Body of pancreas (tissue), 4 donors: Measurements from ENCODE around the gene LTB4R2. TPM values are rescaled to one million over a fixed set of nuclear protein-coding genes. Genes with fewer than 3 reads are reported as not detected.

ENCODE experiments used
- ATAC-seq: fragments of 150-250 bp; one replicate; pipeline ENCODE4 v1.9.1; 2016
- DNase-seq, 4 donors: peaks; one replicate each; pipeline ENCODE4 v3.0.0-alpha.2; 2019
- H3K27ac ChIP-seq, 4 donors: fragments of 200-600 bp; sonication (generic); 1 replicate in 3 of 4; 2 replicates in 1 of 4; pipeline versions ENCODE4 v1.5.1 to v1.6.1; 2016 to 2019; ENCODE audit warnings: mild to moderate bottlenecking in 1 of 4, mixed read lengths in 1 of 4, moderate library complexity in 1 of 4
- H3K27me3 ChIP-seq, 2 donors: fragments of 200-600 bp; sonication (generic); one replicate each; pipeline ENCODE4 v1.6.0; 2016; ENCODE audit warnings: mild to moderate bottlenecking in 1 of 2
- H3K36me3 ChIP-seq, 2 donors: fragments of 200-600 bp; sonication (generic); replicated peaks in 1 of 2; 2 replicates each; pipeline ENCODE4 v1.5.1; 2016; ENCODE audit warnings: low read depth in 2 of 2; ENCODE audit not compliant: insufficient read depth in 1 of 2
- H3K4me1 ChIP-seq: fragments of 200-600 bp; sonication (generic); one replicate; pipeline ENCODE4 v1.6.0; 2016
- H3K4me3 ChIP-seq, 2 donors: fragments of 200-600 bp; sonication (generic); 1 replicate in 1 of 2; 2 replicates in 1 of 2; pipeline ENCODE4 v1.5.1; 2016 to 2019
- H3K9me3 ChIP-seq, 3 donors: fragments of 200-600 bp; sonication (generic); 1 replicate in 2 of 3; 2 replicates in 1 of 3; pipeline ENCODE4 v1.5.1; 2016
- CTCF ChIP-seq, 7 experiments: fragments of 450-650 bp in 4 of 7; fragments of 200-600 bp in 3 of 7; sonication (generic) in 3 of 7; IDR thresholded peaks; one replicate each; pipeline ENCODE4 v1.5.1; 2016 to 2019; ENCODE audit warnings: antibody characterized with exemption in 7 of 7
- POLR2A ChIP-seq, 3 donors: fragments of 450-650 bp; IDR thresholded peaks; one replicate each; pipeline ENCODE4 v1.6.1; 2016; ENCODE audit warnings: antibody characterized with exemption in 3 of 3, mild to moderate bottlenecking in 2 of 3
- WGBS, 2 donors: methylation state at CpG; one replicate each; pipeline ENCODE4 v1.1.5; 2017; 5-methylcytosine and 5-hydroxymethylcytosine counted together
- intact Hi-C: fragments of 100-400 bp; cut with DNase I; formaldehyde crosslinking; loops from one replicate; pipeline ENCODE4 v1.15.1; 2023
- total RNA-seq, 2 donors: library from RNA; depleted of rRNA; stranded (reverse); fragments of >200 nt; gene quantifications; one replicate each; pipeline ENCODE4 v1.1.0, GENCODE V29; 2016

The LTB4R2 gene
- total RNA-seq, 2 donors from 2014 or later, result 10.9 to 31.3 TPM

GRCh38 chr14:24337144-24337823 lies 27.3 kb downstream of the LTB4R2 start:
- intact Hi-C loops, result loop anchor here (10.0 kb wide), 1 partner anchor 98 kb away; no protein-coding TSS in a partner anchor
- WGBS, 2 donors, result 79 to 83% methylated on average over 6 to 7 of the region's 7 CpGs

GRCh38 chr14:24337824-24338175 lies 27.9 kb downstream of the LTB4R2 start:
- no peak for TF ChIP-seq POLR2A (IDR thresholded peaks at IDR 0.05)
- no peak for TF ChIP-seq CTCF (IDR thresholded peaks at IDR 0.05)
- no peak overlapping the region for H3K4me3 ChIP-seq
- H3K27ac ChIP-seq, result no peak overlapping the region
- H3K36me3 ChIP-seq, result no peaks in the 10 kb centered on the region
- no peak for DNase-seq
- WGBS, 2 donors, result 90 to 94% methylated on average over 8 of the region's 8 CpGs
- peaks cover 43% of the 10 kb centered on the region for H3K4me1 ChIP-seq
- no peak for ATAC-seq
- peaks cover 4 to 5% of the 10 kb centered on the region in 2 donors for H3K27me3 ChIP-seq
- H3K9me3 ChIP-seq, result no peaks in the 10 kb centered on the region
- intact Hi-C loops, result loop anchor here (10.0 kb wide), 1 partner anchor 97 kb away; no protein-coding TSS in a partner anchor

More at GRCh38 chr14:24337144-24337823, 27.3 kb downstream of the LTB4R2 start:
- peaks cover 48% of the 10 kb centered on the region for H3K4me1 ChIP-seq
- peaks cover 4 to 5% of the 10 kb centered on the region in 2 donors for H3K27me3 ChIP-seq
- TF ChIP-seq POLR2A (IDR thresholded peaks at IDR 0.05) (no peak), CTCF (IDR thresholded peaks at IDR 0.05) (no peak)
- no peak overlapping the region for H3K4me3 ChIP-seq
- H3K36me3 ChIP-seq, result no peaks in the 10 kb centered on the region
- no peak overlapping the region for H3K27ac ChIP-seq
- no peak for DNase-seq
- no peak for ATAC-seq
- no peaks in the 10 kb centered on the region for H3K9me3 ChIP-seq

- DNase-seq, result no peak
- Histone ChIP-seq H3K4me1 (peaks cover 34% of the 10 kb centered on the region), H3K36me3 (no peaks in the 10 kb centered on the region), H3K27me3 (peaks cover 4 to 5% of the 10 kb centered on the region in 2 donors), H3K4me3 (no peak overlapping the region), H3K27ac (no peak overlapping the region), H3K9me3 (no peaks in the 10 kb centered on the region)
- intact Hi-C loops, result loop anchor here (10.0 kb wide), 1 partner anchor 96 kb away; no protein-coding TSS in a partner anchor
- no peak for ATAC-seq
- TF ChIP-seq POLR2A (IDR thresholded peaks at IDR 0.05), result no peak
- TF ChIP-seq CTCF (IDR thresholded peaks at IDR 0.05), result no peak
- WGBS, 2 donors, result 67 to 72% methylated on average over 13 to 14 of the region's 14 CpGs
Observed at GRCh38 chr14:24338843-24339242, 28.9 kb downstream of the LTB4R2 start.

- ATAC-seq (peak; percentile 81), DNase-seq (peak; percentile 63 to 79 (median 74))
- Histone ChIP-seq H3K4me1 (peaks cover 29% of the 10 kb centered on the region), H3K9me3 (no peaks in the 10 kb centered on the region), H3K4me3 (peak within 1 kb of the TSS; percentile 8 to 28), H3K27ac (peak within 1 kb of the TSS in 2 of 4 donors; percentile 57 to 59), H3K27me3 (peaks cover 0 to 4% of the 10 kb centered on the region in 2 donors), H3K36me3 (no peaks in the 10 kb centered on the region)
- intact Hi-C loops, result loop anchor here (10.0 kb wide), 1 partner anchor 95 kb away; no protein-coding TSS in a partner anchor
- TF ChIP-seq CTCF (IDR thresholded peaks at IDR 0.05), result no peak
- peak in 2 of 3 donors; percentile 51 to 55 for TF ChIP-seq POLR2A (IDR thresholded peaks at IDR 0.05)
- WGBS, 2 donors, result 6 to 9% methylated on average over 24 to 51 of the region's 51 CpGs
Observed at GRCh38 chr14:24339284-24340151, 29.6 kb downstream of the LTB4R2 start, which contains the start of gene RIPK3. RIPK3 (minus strand) TSS chr14:24339991; CDS start chr14:24339826, 165 bp downstream.
